Measurements from ENCODE around the gene RAB3C. TPM values are rescaled to one million over a fixed set of nuclear protein-coding genes. Genes with fewer than 3 reads are reported as not detected.

Gene RAB3C
- total RNA-seq, 1 donor from 2014 or later = 3.8 TPM

DNA sequence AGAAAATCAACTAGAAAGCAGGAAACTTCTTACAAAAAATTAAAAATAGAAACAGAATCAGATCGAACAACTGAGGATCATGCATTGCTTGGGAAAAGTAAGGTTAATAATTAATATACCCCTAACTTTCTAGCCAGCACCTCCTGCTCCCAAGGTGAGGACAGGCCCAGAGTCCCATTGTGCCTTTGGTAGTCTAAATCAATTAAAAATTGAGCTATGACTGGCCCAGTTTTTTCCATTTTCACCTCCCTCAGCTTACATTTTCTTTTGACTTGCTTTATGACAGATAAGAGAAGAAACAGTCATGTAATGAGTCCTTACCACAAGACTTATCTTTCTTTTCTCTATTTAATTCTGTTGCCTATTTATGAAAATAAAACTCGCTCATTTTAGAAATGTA is 182.2 kb downstream of the RAB3C start:
- H3K9me3 Mint-ChIP-seq = no peaks in the 10 kb centered on the region
- Histone ChIP-seq H3K79me2 (ENCODE audit: low read depth) (no peaks in the 10 kb centered on the region), H3K27ac (no peak overlapping the region), H2AFZ (replicated peaks) (no peak overlapping the region), H3K9ac (no peak overlapping the region), H3K4me1 (no peaks in the 10 kb centered on the region), H3K9me3 (ENCODE audit: low read depth) (no peaks in the 10 kb centered on the region), H3K27me3 (no peaks in the 10 kb centered on the region), H3K4me2 (no peak overlapping the region), H3F3A (ENCODE audit: low read depth) (no peaks in the 10 kb centered on the region), H4K20me1 (ENCODE audit: low read depth) (no peaks in the 10 kb centered on the region), H3K36me3 (no peaks in the 10 kb centered on the region), H3K4me3 (no peak overlapping the region)
- peaks cover 4% of the 10 kb centered on the region for H3K4me1 Mint-ChIP-seq
- H3K4me3 Mint-ChIP-seq = no peak overlapping the region
- no peaks in the 10 kb centered on the region for H3K36me3 Mint-ChIP-seq
- H3K27me3 Mint-ChIP-seq (ENCODE audit: insufficient read depth, low read depth) = no peaks in the 10 kb centered on the region
- DNase-seq (ENCODE audit: low spot score) = no peak
- no peak overlapping the region for H3K27ac Mint-ChIP-seq
- TF ChIP-seq EZH2 (IDR thresholded peaks at IDR 0.05) (no peak), EZH2phosphoT487 (IDR thresholded peaks at IDR 0.05) (no peak)
- TF ChIP-seq, protein P1, sequence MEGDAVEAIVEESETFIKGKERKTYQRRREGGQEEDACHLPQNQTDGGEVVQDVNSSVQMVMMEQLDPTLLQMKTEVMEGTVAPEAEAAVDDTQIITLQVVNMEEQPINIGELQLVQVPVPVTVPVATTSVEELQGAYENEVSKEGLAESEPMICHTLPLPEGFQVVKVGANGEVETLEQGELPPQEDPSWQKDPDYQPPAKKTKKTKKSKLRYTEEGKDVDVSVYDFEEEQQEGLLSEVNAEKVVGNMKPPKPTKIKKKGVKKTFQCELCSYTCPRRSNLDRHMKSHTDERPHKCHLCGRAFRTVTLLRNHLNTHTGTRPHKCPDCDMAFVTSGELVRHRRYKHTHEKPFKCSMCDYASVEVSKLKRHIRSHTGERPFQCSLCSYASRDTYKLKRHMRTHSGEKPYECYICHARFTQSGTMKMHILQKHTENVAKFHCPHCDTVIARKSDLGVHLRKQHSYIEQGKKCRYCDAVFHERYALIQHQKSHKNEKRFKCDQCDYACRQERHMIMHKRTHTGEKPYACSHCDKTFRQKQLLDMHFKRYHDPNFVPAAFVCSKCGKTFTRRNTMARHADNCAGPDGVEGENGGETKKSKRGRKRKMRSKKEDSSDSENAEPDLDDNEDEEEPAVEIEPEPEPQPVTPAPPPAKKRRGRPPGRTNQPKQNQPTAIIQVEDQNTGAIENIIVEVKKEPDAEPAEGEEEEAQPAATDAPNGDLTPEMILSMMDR (IDR thresholded peaks at IDR 0.05) = no peak

DNA sequence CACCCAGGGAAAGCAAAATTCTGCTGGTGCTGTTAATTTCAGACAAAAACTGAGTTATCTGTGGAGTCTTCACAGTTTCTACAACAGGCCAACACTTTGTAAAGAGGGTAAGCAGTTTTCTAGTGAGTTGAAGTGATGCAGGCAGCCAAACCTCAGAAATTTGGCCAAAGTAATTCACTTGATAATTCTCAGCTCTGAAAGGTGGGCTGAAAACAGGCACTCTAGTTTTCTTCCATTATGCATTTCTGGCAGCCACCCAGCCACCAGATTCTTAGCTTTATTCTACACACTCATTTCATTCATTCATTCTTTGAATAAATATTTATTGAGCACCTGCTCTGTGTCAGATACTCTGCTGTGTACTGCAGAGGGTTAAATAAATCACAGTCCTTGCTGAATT is 184.2 kb downstream of the RAB3C start:
- Histone ChIP-seq H3K79me2 (ENCODE audit: low read depth) (no peaks in the 10 kb centered on the region), H2AFZ (replicated peaks) (no peak overlapping the region), H3F3A (ENCODE audit: low read depth) (no peaks in the 10 kb centered on the region), H3K4me3 (no peak overlapping the region), H3K27ac (no peak overlapping the region), H3K9ac (no peak overlapping the region), H3K9me3 (ENCODE audit: low read depth) (no peaks in the 10 kb centered on the region), H3K4me1 (no peaks in the 10 kb centered on the region), H4K20me1 (ENCODE audit: low read depth) (no peaks in the 10 kb centered on the region), H3K4me2 (no peak overlapping the region), H3K36me3 (no peaks in the 10 kb centered on the region), H3K27me3 (no peaks in the 10 kb centered on the region)
- Mint-ChIP-seq H3K9me3 (no peaks in the 10 kb centered on the region), H3K27me3 (ENCODE audit: insufficient read depth, low read depth) (no peaks in the 10 kb centered on the region), H3K36me3 (no peaks in the 10 kb centered on the region), H3K4me3 (no peak overlapping the region), H3K4me1 (no peaks in the 10 kb centered on the region), H3K27ac (no peak overlapping the region)
- TF ChIP-seq EZH2 (IDR thresholded peaks at IDR 0.05) (no peak), EZH2phosphoT487 (IDR thresholded peaks at IDR 0.05) (no peak)
- TF ChIP-seq, protein P1 (IDR thresholded peaks at IDR 0.05) = no peak
- DNase-seq (ENCODE audit: low spot score) = no peak

DNA sequence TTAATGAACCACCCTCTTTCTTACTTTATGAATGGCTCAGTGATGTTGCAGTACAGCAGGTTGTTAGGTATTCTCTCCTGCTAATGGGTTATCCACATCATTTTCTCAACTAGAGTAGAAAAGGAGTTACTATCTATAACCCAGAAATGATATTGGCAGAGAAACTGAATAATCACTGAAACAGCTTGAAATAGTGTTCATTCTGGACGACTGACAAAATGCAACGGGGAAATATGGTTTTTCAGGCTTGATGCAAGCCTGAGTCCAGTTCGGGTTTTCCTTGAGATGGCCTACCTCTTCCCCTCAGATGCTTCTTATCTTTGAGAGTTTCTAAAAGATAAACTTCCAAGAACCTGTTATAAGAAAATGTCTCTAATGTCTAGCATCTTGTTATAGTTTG is 187.3 kb downstream of the RAB3C start:
- no peak overlapping the region for H3K27ac Mint-ChIP-seq
- Histone ChIP-seq H3K9me3 (ENCODE audit: low read depth) (no peaks in the 10 kb centered on the region), H3K4me3 (no peak overlapping the region), H3K27me3 (no peaks in the 10 kb centered on the region), H2AFZ (replicated peaks) (no peak overlapping the region), H3K9ac (no peak overlapping the region), H4K20me1 (ENCODE audit: low read depth) (no peaks in the 10 kb centered on the region), H3K27ac (no peak overlapping the region), H3K36me3 (no peaks in the 10 kb centered on the region), H3K79me2 (ENCODE audit: low read depth) (no peaks in the 10 kb centered on the region), H3K4me2 (no peak overlapping the region), H3K4me1 (no peaks in the 10 kb centered on the region), H3F3A (ENCODE audit: low read depth) (no peaks in the 10 kb centered on the region)
- no peaks in the 10 kb centered on the region for H3K36me3 Mint-ChIP-seq
- H3K4me3 Mint-ChIP-seq = no peak overlapping the region
- no peaks in the 10 kb centered on the region for H3K9me3 Mint-ChIP-seq
- TF ChIP-seq EZH2 (IDR thresholded peaks at IDR 0.05) (no peak), EZH2phosphoT487 (IDR thresholded peaks at IDR 0.05) (no peak)
- TF ChIP-seq, protein P1 (IDR thresholded peaks at IDR 0.05) = no peak
- H3K4me1 Mint-ChIP-seq = no peaks in the 10 kb centered on the region
- no peaks in the 10 kb centered on the region for H3K27me3 Mint-ChIP-seq (ENCODE audit: insufficient read depth, low read depth)
- DNase-seq (ENCODE audit: low spot score) = no peak

Data from neural progenitor cell (in vitro differentiated cells).